NCI-H2081 (cell line): Measurements from ENCODE around the gene NRP1.
"Not testable (repeated sequence)": the region's sequence is repeated elsewhere in the genome, so short reads cannot be mapped to it uniquely, and the experiment has no call there.

Source experiments
- DNase-seq, 2 experiments: peaks; one replicate each; lab custom pipeline; 2025; lab: John Stamatoyannopoulos, UW

Gene NRP1

DNA sequence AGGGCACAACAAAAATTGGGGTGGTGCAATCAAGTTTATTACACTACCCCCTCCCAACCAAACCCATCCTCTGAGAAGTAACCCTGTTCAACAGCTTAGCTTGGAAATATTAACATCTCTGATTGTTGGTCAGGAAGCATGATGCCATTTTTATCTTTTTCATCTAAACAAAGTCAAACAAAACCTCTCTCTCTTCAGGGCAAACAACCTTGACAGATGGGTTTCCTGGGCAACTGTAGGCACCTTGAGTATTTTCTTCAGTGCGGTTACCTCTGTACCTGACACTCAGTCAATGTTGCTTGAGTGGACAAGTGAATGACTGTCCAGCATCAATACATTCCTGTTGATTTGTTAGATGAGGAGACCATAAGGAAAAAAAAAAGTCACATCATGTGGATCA lies 183.6 kb downstream of the NRP1 start:
- DNase-seq, result no peak

- DNase-seq, result no peak
These were observed 184.3 kb downstream of the NRP1 start for GRCh38 chr10:33150146-33150545.

- no peak for DNase-seq
These were observed 187.5 kb downstream of the NRP1 start for GRCh38 chr10:33147013-33147310.

DNA sequence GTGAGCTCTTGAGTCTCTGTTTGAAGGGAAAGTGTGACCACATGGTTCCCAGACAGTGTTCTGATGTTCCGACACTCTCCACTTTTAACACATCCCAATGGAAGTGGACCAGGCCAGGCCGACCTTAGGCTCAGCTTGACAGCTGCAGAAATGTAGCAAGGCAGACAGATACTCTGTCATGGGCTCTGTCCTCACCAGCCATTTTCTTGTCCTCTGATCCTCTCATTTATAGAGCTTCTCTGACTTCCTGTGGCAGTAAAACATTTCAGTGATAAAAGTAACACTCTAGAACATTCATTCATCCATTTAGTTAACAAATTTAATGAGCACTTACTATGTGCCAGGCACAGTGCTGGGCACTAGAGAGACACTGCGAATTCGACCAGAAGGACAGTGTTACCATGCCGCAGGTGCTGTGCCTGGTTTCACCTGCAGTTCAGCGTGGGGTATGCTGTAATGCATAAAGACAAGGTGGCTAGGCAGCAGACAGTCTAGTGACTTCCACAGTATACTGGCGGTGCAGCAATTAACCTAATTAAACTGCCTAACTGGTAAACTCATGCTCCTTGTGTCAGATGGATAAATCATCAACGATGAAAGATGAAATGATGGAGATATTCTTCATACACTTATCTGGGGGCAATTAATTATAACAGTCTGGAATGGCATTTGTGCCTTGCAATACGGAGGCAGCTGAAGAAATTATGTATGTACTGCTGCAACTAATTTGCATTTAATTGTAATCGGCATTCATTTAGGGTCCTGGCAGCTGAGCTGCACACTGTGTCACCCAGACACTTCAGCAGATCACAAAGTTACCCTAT lies 188.1 kb downstream of the NRP1 start:
- DNase-seq, result no peak

- DNase-seq, result no peak
These were observed 188.8 kb downstream of the NRP1 start for GRCh38 chr10:33145451-33146188.

DNA sequence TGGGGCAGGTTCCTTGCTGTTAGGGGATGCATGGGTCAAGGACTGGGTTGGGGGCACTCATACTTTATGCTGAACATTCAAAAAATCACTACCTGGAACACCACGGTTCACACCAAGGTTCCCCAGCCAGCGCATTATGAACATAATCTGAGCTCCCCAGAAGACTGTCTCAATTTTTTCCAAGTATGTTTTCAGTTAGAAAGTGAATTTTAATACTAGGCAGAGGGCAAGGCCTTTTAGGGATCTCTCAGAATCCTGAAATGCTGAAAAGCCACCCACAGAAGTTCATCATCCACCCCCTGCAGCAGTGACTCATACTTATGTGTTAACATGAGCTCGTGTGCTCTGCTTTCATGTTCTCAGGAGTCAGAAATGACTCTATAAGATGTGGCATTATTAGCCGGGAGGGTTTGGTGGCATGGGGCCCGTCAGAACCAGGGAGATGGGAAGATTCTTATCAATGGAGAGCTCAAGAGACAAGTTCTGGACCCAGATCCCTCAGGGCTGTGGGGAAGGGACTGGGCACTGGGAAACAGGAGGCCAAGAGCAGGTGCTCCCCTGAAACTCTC lies 191.2 kb downstream of the NRP1 start:
- DNase-seq, result no peak

DNA sequence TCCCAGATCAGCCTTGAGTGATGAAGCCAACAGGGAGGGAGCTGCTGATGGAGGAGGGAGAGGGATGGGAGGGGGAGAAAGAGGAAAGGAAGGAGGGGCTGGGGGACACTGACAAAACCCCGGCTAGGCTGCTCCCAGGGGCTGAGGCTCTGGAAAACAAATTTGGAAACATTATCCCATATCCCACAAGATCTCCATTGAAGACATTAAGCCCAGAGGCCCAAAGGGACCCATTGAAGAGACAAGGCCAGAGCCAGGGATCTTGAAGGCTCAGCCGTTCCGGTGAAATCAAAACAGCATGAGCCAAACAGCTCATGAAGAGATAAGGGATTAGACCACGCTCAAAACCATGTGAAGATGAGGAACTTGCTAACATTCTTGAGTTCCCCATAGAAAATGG lies 192.2 kb downstream of the NRP1 start:
- no peak for DNase-seq

GRCh38 chr10:33141251-33141650 lies 193.2 kb downstream of the NRP1 start:
- no peak for DNase-seq

- no peak for DNase-seq
These were observed 195.3 kb downstream of the NRP1 start for GRCh38 chr10:33139181-33139646.

- DNase-seq, result not testable (repeated sequence)
These were observed 195.8 kb downstream of the NRP1 start for GRCh38 chr10:33138686-33139085.

- DNase-seq, result no peak
These were observed 197.0 kb downstream of the NRP1 start for GRCh38 chr10:33137356-33138005.

- DNase-seq, result no peak
These were observed 197.7 kb downstream of the NRP1 start for GRCh38 chr10:33136781-33137180.

DNA sequence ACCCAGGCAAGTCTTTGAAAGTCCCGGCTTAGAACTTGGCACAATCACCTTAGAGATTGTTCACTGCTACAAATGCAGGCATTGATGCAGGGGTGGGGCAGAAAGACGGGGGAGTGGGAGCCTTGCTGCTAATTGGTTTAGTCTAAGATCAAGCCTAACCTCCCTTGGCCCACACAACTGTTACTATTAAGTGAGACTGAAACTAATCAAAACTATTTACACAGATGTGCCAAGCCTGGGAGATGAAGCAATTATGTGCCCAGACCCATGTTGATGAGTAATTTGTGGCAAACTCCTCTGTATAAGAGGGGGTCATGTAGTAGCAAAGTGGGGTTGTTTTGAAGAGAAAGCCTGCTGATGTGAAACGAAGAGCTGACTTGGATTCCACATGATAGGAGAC lies 198.2 kb downstream of the NRP1 start:
- no peak for DNase-seq

DNA sequence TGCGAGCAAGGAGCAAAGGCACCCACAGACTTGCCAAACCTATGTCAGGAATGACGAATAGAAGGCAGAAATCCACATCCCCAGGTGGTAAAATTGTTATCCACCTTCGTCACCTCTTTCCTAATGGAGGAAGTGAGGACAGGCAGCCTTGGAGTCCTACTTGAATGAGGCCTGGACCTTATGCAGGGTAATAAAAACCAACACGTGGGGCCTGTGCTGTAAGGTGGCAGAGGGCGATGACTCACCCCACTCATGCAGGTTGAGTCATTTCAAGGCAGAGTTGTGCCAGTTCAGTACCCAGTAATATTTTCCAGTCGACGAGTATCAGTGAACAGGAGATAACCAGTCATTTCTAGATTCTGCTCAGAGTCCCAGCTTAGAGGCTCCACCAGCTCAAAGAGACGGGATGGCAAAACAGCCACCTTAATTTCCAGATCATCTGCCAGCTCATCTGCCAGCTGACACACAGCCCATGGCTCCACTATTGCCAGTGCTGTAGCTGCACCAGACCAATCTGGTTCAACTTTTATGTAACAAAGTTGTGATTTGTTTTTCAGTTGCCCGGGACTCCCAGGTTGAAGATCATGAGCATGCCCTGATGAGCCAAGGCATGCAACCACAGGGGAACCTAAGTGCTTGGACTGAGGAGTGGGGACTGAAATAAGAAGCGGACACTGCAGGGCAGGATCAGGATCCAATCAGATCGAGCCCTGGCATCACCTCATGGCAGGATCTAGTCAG lies 200.3 kb downstream of the NRP1 start:
- DNase-seq, result peak in 1 of 2 experiments; percentile 22

- DNase-seq, result no peak
These were observed 200.9 kb downstream of the NRP1 start for GRCh38 chr10:33133557-33133956.

DNA sequence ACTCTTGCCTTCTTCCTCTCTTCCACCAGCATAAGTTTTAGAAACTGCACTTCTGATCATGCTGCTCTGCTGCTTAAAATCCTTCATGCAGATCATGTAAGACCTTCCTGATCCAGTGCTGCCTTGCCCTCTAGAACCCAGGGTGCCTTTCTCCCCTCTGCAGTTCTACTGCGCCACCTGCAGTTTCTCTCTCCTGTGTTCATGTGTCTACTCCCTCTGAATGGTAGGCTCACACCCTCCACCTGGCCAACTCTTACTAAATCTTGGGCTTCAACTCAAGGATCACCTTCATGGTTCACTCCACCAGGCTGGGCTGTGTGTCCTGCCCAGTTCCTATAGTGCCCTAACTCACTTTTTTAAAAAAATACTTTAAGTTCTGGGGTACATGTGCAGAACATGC lies 201.8 kb downstream of the NRP1 start:
- no peak for DNase-seq

DNA sequence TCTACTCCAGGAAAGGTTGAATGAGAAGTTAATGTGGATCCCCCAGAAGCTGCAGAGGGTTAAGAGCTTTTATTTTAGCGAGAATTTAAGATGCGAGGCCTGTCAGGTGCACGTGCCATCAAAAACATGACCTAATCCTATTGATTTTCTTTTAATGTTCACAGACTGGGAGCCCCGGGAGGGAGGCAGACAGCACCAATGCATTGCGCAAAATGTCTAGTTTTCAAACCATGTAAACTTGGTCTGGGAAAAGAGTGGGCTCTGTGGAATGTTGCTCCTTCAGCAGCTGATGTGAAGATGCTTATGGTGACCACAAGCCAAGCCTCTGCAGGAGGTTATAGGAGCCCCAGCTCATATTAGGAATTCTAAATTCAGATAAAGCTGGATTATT lies 204.5 kb downstream of the NRP1 start:
- no peak for DNase-seq

GRCh38 chr10:33129141-33129995 lies 205.1 kb downstream of the NRP1 start:
- no peak for DNase-seq

DNA sequence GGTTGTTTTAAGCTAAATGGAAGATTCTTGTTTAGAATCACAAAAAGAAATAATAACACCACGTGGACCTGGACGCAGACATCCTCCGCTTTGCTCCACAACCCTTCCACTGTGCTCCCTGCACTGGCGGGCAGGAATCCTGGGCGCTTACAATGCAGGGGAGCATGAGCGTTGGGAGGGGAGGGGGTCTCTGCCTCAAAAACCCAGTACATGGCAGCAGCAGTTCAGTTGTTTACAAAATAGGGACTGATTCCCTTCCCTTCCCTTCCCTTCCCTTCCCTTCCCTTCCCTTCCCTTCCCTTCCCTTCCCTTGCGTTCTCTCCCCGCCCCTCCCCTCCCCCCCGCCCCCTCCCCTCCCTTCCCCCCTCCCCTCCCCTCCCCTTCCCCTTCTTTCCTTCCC lies 206.8 kb downstream of the NRP1 start:
- no peak for DNase-seq
